GM18505 (cell line): Measurements from ENCODE around the gene EEF1AKMT3.

ENCODE experiments used
- ATAC-seq: cut with Tn5 transposase; IDR thresholded peaks from one replicate; pipeline ENCODE4 v1.9.1; 2021; ENCODE audit not compliant: unreplicated experiment
- POLR2A ChIP-seq: IDR thresholded peaks from 4 replicates; pipeline ENCODE4 v1.6.1; 2011; ENCODE audit warnings: borderline replicate concordance; ENCODE audit not compliant: insufficient read depth, insufficient read length; ENCODE audit errors: extremely low read depth

The EEF1AKMT3 gene

DNA sequence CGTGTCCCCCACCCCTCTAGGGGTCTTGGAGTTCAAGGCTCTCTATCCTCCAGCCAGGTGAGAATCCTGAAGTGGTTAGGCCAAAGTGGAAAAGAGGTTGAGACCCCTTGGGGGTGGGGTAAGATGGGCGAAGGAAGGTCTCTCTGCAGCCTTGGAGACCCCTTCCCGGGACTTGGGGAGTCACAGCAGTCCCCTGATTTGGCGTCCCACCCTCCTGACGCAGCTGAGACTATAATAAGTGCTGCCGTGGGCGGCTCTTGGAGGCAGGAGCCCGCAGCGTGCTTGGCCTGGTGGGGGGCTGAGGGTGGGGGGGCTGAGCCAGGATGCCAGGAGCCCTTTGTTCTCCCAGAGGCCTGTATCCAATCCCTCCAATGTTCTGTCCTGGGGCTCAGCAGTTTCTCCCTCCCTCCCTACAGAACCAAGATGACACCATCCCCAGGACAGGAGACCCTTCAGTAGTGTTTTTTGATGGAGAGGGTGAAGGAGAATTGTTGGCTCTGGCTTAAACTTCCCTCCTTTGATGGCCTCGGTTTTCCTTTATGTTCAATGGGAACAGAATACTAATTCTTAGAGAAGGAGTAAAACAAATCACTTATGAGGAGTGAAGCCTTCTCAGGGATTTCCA lies 32.4 kb upstream of the EEF1AKMT3 start:
- no peak for TF ChIP-seq POLR2A
- no peak for ATAC-seq

GRCh38 chr12:57740656-57741412 lies 31.6 kb upstream of the EEF1AKMT3 start:
- TF ChIP-seq POLR2A = no peak
- peak; percentile 39 for ATAC-seq

- no peak for ATAC-seq
These were observed 31.0 kb upstream of the EEF1AKMT3 start for GRCh38 chr12:57741413-57741789.

GRCh38 chr12:57741844-57742738 lies 30.3 kb upstream of the EEF1AKMT3 start:
- TF ChIP-seq POLR2A = peak; percentile 62
- peak; percentile 51 for ATAC-seq

More at GRCh38 chr12:57741413-57741789, 31.0 kb upstream of the EEF1AKMT3 start:
- no peak for TF ChIP-seq POLR2A

DNA sequence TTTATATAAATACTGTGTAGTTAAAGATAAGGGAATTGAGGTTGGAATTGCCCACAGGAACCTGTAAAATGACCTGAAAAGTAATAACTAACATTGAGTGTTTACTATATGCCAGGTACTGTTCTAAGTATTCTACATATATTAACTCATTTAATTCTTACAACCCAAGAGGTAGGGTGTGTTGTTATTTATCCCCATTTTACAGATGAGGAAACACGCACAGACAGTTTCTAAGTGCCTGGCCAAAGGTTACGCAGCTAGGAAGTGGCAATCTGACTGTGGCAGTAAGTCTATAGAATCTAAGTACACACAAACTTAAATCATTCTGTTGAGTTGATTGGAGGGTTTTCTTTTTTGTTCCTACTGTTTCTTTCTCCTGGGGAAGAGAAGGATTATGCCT lies 28.6 kb upstream of the EEF1AKMT3 start:
- no peak for ATAC-seq
- TF ChIP-seq POLR2A = no peak

GRCh38 chr12:57744194-57744776 lies 28.1 kb upstream of the EEF1AKMT3 start:
- peak; percentile 42 for ATAC-seq
- no peak for TF ChIP-seq POLR2A

DNA sequence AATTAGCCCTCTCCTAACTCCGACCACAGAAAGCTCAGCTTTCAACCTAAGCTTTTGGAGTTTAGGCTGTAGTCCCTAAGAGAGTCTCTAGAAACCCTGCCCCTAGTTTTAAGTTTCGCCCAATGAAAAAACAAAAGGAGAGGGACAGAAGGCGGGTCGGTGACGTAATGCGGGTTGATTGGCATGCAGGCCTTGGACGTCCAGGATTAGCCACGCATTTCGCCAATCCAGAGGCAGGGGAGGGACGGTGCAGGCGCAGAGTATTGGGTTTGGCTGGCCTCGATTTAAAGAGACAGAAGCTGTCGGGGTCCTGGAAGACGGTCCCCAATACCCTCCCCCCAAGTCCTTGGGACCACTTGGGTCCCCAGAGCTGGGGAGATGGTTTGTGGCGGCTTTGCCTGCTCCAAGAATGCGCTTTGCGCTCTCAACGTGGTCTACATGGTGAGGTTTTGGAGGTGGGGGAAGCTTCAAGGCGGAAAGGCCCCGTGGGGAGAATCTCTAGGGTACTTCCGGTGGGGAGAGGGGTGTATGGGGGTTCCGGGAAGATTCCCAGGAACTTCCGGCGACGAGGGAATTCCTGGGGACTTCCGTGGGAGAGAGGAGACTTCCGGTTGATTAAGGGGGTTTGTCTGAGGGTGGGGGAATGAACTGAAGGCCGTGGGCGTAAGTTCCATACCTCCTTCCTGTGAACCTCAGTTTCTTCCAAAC lies 27.5 kb upstream of the EEF1AKMT3 start, which contains the start of gene TSPAN31:
Gene TSPAN31 (plus strand): TSS at position 263 of the 708 bp plus-strand sequence. CDS start 116 bp downstream, at position 379.
- peak; percentile 69 for TF ChIP-seq POLR2A
- peak; percentile 78 for ATAC-seq

- TF ChIP-seq POLR2A = peak; percentile 34
- no peak for ATAC-seq
These were observed 26.9 kb upstream of the EEF1AKMT3 start for GRCh38 chr12:57745485-57745881.

DNA sequence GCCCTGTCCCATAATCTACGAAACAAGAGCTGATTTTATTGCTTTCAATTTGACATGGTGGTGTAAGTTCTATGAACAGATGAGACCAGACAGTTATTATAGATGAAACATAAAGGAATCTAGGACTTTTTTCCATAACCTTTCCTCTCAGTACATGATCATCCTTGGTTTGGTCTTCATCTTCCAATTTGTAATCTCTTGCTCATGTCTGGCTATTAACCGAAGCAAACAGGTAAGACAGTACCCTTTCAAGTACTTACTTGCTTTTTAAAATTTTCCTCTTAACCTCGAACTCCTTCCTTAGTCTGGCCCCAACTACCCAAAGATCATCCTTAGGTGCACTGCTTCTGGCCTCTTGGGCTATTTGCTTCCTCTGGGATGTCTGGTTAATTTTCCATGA lies 26.4 kb upstream of the EEF1AKMT3 start:
- ATAC-seq = no peak
- TF ChIP-seq POLR2A = no peak

GRCh38 chr12:57749061-57749460 lies 23.4 kb upstream of the EEF1AKMT3 start:
- TF ChIP-seq POLR2A = no peak
- no peak for ATAC-seq

DNA sequence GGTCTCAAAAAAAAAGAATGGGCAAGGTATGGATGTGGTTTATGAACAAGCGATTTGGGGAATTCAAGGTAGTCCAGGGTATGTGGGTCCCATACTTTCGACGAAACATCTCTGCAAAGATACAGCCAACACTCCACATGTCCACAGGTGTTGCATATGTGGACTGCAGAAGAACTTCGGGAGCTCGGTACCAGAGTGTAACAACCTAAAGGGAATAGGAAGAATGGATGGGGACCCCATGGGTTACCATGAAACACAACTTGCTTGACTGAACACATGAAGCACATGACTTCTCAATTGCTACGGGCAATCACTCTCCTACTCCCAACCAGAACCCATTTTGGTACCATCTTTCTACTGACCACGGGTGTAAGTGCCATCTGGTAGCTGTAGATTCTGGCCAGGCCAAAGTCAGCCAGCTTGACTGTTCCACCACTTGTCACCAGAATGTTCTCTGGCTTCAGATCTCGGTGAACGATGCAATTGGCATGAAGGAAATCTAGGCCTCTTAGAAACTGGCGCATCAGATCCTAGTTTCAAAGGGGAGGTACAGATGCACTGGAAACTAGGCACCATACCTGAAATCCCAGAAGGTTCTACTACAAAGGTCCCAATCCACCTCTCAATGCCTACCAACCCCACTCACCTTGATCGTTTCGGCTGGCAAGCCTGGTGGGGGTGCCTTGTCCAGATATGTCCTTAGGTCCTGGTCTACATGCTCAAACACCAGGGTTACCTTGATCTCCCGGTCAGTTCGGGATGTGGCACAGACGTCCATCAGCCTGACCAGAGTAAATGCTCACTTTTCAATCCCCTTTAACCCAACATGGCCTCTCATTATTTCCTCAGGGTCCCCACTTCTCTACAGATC lies 21.6 kb upstream of the EEF1AKMT3 start:
- ATAC-seq = no peak
- TF ChIP-seq POLR2A = no peak

GRCh38 chr12:57751432-57751787 lies 21.0 kb upstream of the EEF1AKMT3 start:
- ATAC-seq = no peak
- TF ChIP-seq POLR2A = no peak
